ENCODE results near the gene TAF4.
"Not testable (repeated sequence)": the region's sequence is repeated elsewhere in the genome, so short reads cannot be mapped to it uniquely, and the experiment has no call there.

Gene TAF4

GRCh38 chr20:61980647-61981583 is 84.8 kb downstream of the TAF4 start:
- no peak for DNase-seq (ENCODE audit: low read depth in 2 of 2)

- DNase-seq (ENCODE audit: low read depth in 2 of 2) = no peak
Observed at GRCh38 chr20:61979701-61980635, 85.7 kb downstream of the TAF4 start.

- no peak for DNase-seq (ENCODE audit: low read depth in 2 of 2)
Observed at GRCh38 chr20:61979090-61979489, 86.6 kb downstream of the TAF4 start.

GRCh38 chr20:61978491-61978890 is 87.2 kb downstream of the TAF4 start:
- DNase-seq (ENCODE audit: low read depth in 2 of 2) = no peak

GRCh38 chr20:61977419-61977786 is 88.3 kb downstream of the TAF4 start:
- no peak for DNase-seq (ENCODE audit: low read depth in 2 of 2)

GRCh38 chr20:61976644-61977418 is 88.8 kb downstream of the TAF4 start:
- DNase-seq (ENCODE audit: low read depth in 2 of 2) = no peak

- DNase-seq (ENCODE audit: low read depth in 2 of 2) = no peak
Observed at GRCh38 chr20:61976263-61976643, 89.4 kb downstream of the TAF4 start.

- no peak for DNase-seq (ENCODE audit: low read depth in 2 of 2)
Observed at GRCh38 chr20:61975407-61976129, 90.1 kb downstream of the TAF4 start.

GRCh38 chr20:61974357-61974665 is 91.4 kb downstream of the TAF4 start:
- no peak for DNase-seq (ENCODE audit: low read depth in 2 of 2)

GRCh38 chr20:61973515-61974356 is 91.9 kb downstream of the TAF4 start:
- DNase-seq (ENCODE audit: low read depth in 2 of 2) = no peak

- no peak for DNase-seq (ENCODE audit: low read depth in 2 of 2)
Observed at GRCh38 chr20:61972636-61973508, 92.8 kb downstream of the TAF4 start.

GRCh38 chr20:61971595-61971994 is 94.1 kb downstream of the TAF4 start:
- not testable (repeated sequence) for DNase-seq (ENCODE audit: low read depth in 2 of 2)

GRCh38 chr20:61970357-61970756 is 95.3 kb downstream of the TAF4 start:
- no peak for DNase-seq (ENCODE audit: low read depth in 2 of 2)

- no peak for DNase-seq (ENCODE audit: low read depth in 2 of 2)
Observed at GRCh38 chr20:61969806-61970205, 95.9 kb downstream of the TAF4 start.

GRCh38 chr20:61968932-61969331 is 96.7 kb downstream of the TAF4 start:
- DNase-seq (ENCODE audit: low read depth in 2 of 2) = no peak

GRCh38 chr20:61968036-61968810 is 97.5 kb downstream of the TAF4 start:
- no peak for DNase-seq (ENCODE audit: low read depth in 2 of 2)

- DNase-seq (ENCODE audit: low read depth in 2 of 2) = no peak
Observed at GRCh38 chr20:61967300-61967699, 98.4 kb downstream of the TAF4 start.

- DNase-seq (ENCODE audit: low read depth in 2 of 2) = no peak
Observed at GRCh38 chr20:61966492-61967244, 99.0 kb downstream of the TAF4 start.

All from stimulated activated CD8-positive, alpha-beta memory T cell treated with anti-CD3 and anti-CD28 coated beads, Interleukin-7, amount 100 ng/mL, for 1 hour (primary cell).